Panc1 (cell line): ENCODE measurements around the gene TFAP2D. TPM values are rescaled to one million over a fixed set of nuclear protein-coding genes. Genes with fewer than 3 reads are reported as not detected.

Experiments used
- ATAC-seq: fragments of 200-7000 bp; cut with Tn5 transposase; 2 replicates; pipeline ENCODE4 v1.9.1; 2020; ENCODE audit warnings: mild to moderate bottlenecking, moderate library complexity
- BruUV-seq: library from RNA; stranded (reverse); fragments of 400-500 nt; replicated peaks from 2 replicates; lab custom pipeline; 2021; lab: Mats Ljungman, UMichigan
- CTCF ChIA-PET: fragments of 300-600 bp; sonication (Branson Sonifier 250); formaldehyde crosslinking; loops from one replicate; lab custom pipeline; 2022; ENCODE audit warnings: antibody characterized with exemption; lab: Charles Lee
- POLR2A ChIA-PET: fragments of 300-600 bp; sonication (Branson Sonifier 250); formaldehyde crosslinking; loops from one replicate; lab custom pipeline; 2022; ENCODE audit warnings: antibody characterized with exemption; lab: Charles Lee
- DNase-seq: peaks from one replicate; pipeline ENCODE4 v3.0.0-alpha.2; 2010; ENCODE audit warnings: low read depth, low spot score
- H3K27ac ChIP-seq: 2 replicates; pipeline ENCODE4 v1.5.1; 2011; ENCODE audit warnings: mild to moderate bottlenecking, low read length, inconsistent platforms
- H3K27me3 ChIP-seq: fragments of 200-500 bp; sonication (Bioruptor generic); 2 replicates; pipeline ENCODE4 v1.6.0; 2014; ENCODE audit warnings: low read length, inconsistent platforms; ENCODE audit not compliant: control insufficient read depth, insufficient read depth
- H3K36me3 ChIP-seq: fragments of 200-500 bp; sonication (Bioruptor generic); 2 replicates; pipeline ENCODE4 v1.5.1; 2014; ENCODE audit warnings: inconsistent platforms, mild to moderate bottlenecking, low read length, moderate library complexity; ENCODE audit not compliant: control insufficient read depth, insufficient read depth
- H3K4me1 ChIP-seq: 2 replicates; pipeline ENCODE4 v1.5.1; 2011; ENCODE audit warnings: inconsistent platforms, mild to moderate bottlenecking, low read length, moderate library complexity; ENCODE audit not compliant: control insufficient read depth, insufficient read depth
- H3K4me3 ChIP-seq, 2 experiments: 2 replicates each; pipeline ENCODE4 v1.5.1; 2011 to 2012; ENCODE audit warnings: low read depth in 2 of 2, low read length in 2 of 2, mild to moderate bottlenecking in 2 of 2, inconsistent platforms in 1 of 2, moderate library complexity in 1 of 2
- H3K9me3 ChIP-seq: fragments of 200-500 bp; sonication (Bioruptor generic); 2 replicates; pipeline ENCODE4 v1.5.1; 2014; ENCODE audit warnings: low read depth, mild to moderate bottlenecking, inconsistent platforms, low read length, moderate library complexity; ENCODE audit not compliant: control insufficient read depth, insufficient read depth
- POLR2AphosphoS5 ChIP-seq: IDR thresholded peaks from 2 replicates; pipeline ENCODE4 v1.6.1; 2012; ENCODE audit warnings: mild to moderate bottlenecking, low read depth, low read length, moderate library complexity
- SIN3A ChIP-seq: IDR thresholded peaks from 2 replicates; pipeline ENCODE4 v1.6.1; 2012; ENCODE audit warnings: low read depth, mild to moderate bottlenecking, low read length, moderate library complexity, borderline replicate concordance; ENCODE audit not compliant: insufficient read depth
- TCF7L2 ChIP-seq: IDR thresholded peaks from 2 replicates; pipeline ENCODE4 v1.6.1; 2011; ENCODE audit warnings: mild to moderate bottlenecking, low read depth, low read length, inconsistent platforms
- in situ Hi-C: cut with HindIII; loops from 2 replicates; pipeline ENCODE4 v1.10.0; 2016; ENCODE audit warnings: low sequenced_read_pairs, low pct_unique_long_range_greater_than_20kb
- intact Hi-C: fragments of 100-400 bp; cut with micrococcal nuclease; formaldehyde crosslinking; loops from one replicate; pipeline ENCODE4 v1.10.0; 2022; ENCODE audit not compliant: unreplicated experiment
- total RNA-seq: library from RNA; stranded (reverse); gene quantifications from one replicate; pipeline ENCODE4 v1.2.1, GENCODE V29; 2021; ENCODE audit not compliant: unreplicated experiment
- TF ChIP-seq, protein P1 (sequence below), 2 experiments: IDR thresholded peaks; 2 replicates each; pipeline ENCODE4 v1.6.1; 2011 to 2012; ENCODE audit warnings: low read depth in 2 of 2, control low read depth in 1 of 2, low read length in 1 of 2, mild to moderate bottlenecking in 1 of 2, moderate library complexity in 1 of 2; ENCODE audit not compliant: insufficient read depth in 1 of 2
- TF ChIP-seq, protein P2 (sequence below): fragments of 450-650 bp; IDR thresholded peaks from 2 replicates; pipeline ENCODE4 v1.5.1; 2017; ENCODE audit warnings: mild to moderate bottlenecking

The TFAP2D gene
- total RNA-seq, 1 experiment from 2014 or later = not detected

- CTCF ChIA-PET = no interaction called here
- no peak for ATAC-seq
- in situ Hi-C loops = no loop called here
Measured at GRCh38 chr6:50778696-50779095, 65.4 kb downstream of the TFAP2D start.

GRCh38 chr6:50780382-50780781 lies 67.1 kb downstream of the TFAP2D start:
- in situ Hi-C loops = no loop called here
- no peaks in the 10 kb centered on the region for H3K9me3 ChIP-seq
- intact Hi-C loops = no loop called here
- H3K36me3 ChIP-seq = no peaks in the 10 kb centered on the region
- H3K27ac ChIP-seq = no peak overlapping the region
- H3K4me1 ChIP-seq = no peaks in the 10 kb centered on the region
- no peaks in the 10 kb centered on the region for H3K27me3 ChIP-seq
- ATAC-seq (no peak), DNase-seq (no peak)
- no peak overlapping the region for H3K4me3 ChIP-seq
- no TSS peak for BruUV-seq
- TF ChIP-seq, protein P1, sequence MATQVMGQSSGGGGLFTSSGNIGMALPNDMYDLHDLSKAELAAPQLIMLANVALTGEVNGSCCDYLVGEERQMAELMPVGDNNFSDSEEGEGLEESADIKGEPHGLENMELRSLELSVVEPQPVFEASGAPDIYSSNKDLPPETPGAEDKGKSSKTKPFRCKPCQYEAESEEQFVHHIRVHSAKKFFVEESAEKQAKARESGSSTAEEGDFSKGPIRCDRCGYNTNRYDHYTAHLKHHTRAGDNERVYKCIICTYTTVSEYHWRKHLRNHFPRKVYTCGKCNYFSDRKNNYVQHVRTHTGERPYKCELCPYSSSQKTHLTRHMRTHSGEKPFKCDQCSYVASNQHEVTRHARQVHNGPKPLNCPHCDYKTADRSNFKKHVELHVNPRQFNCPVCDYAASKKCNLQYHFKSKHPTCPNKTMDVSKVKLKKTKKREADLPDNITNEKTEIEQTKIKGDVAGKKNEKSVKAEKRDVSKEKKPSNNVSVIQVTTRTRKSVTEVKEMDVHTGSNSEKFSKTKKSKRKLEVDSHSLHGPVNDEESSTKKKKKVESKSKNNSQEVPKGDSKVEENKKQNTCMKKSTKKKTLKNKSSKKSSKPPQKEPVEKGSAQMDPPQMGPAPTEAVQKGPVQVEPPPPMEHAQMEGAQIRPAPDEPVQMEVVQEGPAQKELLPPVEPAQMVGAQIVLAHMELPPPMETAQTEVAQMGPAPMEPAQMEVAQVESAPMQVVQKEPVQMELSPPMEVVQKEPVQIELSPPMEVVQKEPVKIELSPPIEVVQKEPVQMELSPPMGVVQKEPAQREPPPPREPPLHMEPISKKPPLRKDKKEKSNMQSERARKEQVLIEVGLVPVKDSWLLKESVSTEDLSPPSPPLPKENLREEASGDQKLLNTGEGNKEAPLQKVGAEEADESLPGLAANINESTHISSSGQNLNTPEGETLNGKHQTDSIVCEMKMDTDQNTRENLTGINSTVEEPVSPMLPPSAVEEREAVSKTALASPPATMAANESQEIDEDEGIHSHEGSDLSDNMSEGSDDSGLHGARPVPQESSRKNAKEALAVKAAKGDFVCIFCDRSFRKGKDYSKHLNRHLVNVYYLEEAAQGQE (IDR thresholded peaks at IDR 0.05; ENCODE audit: insufficient read depth in 1 of 2, low read depth in 2 of 2, low read length in 1 of 2) = no peak
- no peak for TF ChIP-seq SIN3A
- no peak for TF ChIP-seq TCF7L2
- no peak for TF ChIP-seq POLR2AphosphoS5
- ChIA-PET POLR2A (no interaction called here), CTCF (no interaction called here)

More at GRCh38 chr6:50778696-50779095, 65.4 kb downstream of the TFAP2D start:
- TF ChIP-seq, protein P1 (IDR thresholded peaks at IDR 0.05; ENCODE audit: insufficient read depth in 1 of 2, low read depth in 2 of 2, low read length in 1 of 2) = no peak
- TF ChIP-seq SIN3A (no peak), TCF7L2 (no peak), POLR2AphosphoS5 (no peak)
- TF ChIP-seq, protein P2, sequence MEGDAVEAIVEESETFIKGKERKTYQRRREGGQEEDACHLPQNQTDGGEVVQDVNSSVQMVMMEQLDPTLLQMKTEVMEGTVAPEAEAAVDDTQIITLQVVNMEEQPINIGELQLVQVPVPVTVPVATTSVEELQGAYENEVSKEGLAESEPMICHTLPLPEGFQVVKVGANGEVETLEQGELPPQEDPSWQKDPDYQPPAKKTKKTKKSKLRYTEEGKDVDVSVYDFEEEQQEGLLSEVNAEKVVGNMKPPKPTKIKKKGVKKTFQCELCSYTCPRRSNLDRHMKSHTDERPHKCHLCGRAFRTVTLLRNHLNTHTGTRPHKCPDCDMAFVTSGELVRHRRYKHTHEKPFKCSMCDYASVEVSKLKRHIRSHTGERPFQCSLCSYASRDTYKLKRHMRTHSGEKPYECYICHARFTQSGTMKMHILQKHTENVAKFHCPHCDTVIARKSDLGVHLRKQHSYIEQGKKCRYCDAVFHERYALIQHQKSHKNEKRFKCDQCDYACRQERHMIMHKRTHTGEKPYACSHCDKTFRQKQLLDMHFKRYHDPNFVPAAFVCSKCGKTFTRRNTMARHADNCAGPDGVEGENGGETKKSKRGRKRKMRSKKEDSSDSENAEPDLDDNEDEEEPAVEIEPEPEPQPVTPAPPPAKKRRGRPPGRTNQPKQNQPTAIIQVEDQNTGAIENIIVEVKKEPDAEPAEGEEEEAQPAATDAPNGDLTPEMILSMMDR = no peak
- no peaks in the 10 kb centered on the region; the same call in 1 of the 2 replicates for H3K27me3 ChIP-seq
- POLR2A ChIA-PET = no interaction called here
- no peaks in the 10 kb centered on the region for H3K36me3 ChIP-seq
- DNase-seq = no peak
- no TSS peak for BruUV-seq
- H3K9me3 ChIP-seq = no peaks in the 10 kb centered on the region
- no peaks in the 10 kb centered on the region for H3K4me1 ChIP-seq
- intact Hi-C loops = no loop called here
- H3K4me3 ChIP-seq = no peak overlapping the region
- H3K27ac ChIP-seq = no peak overlapping the region
